Activated CD4-positive, alpha-beta T cell treated with anti-CD3 and anti-CD28 coated beads for 1 hour (primary cell): Measurements from ENCODE around the gene ZIC2.
"Not testable (repeated sequence)": the region's sequence is repeated elsewhere in the genome, so short reads cannot be mapped to it uniquely, and the experiment has no call there.

Source experiments
- DNase-seq: peaks from one replicate; pipeline ENCODE4 v3.0.0-alpha.2; 2020

Gene ZIC2

GRCh38 chr13:100032642-100033041, 51.1 kb downstream of the ZIC2 start:
- DNase-seq: not testable (repeated sequence)

GRCh38 chr13:100035936-100036335, 54.4 kb downstream of the ZIC2 start:
- DNase-seq: no peak
